Globus pallidus (tissue), 1 donor: Measurements from ENCODE around the gene MNX1.

Source experiments
- DNase-seq: peaks from one replicate; pipeline ENCODE4 v3.0.0-alpha.2; 2015; ENCODE audit warnings: low spot score

MNX1 gene

DNA sequence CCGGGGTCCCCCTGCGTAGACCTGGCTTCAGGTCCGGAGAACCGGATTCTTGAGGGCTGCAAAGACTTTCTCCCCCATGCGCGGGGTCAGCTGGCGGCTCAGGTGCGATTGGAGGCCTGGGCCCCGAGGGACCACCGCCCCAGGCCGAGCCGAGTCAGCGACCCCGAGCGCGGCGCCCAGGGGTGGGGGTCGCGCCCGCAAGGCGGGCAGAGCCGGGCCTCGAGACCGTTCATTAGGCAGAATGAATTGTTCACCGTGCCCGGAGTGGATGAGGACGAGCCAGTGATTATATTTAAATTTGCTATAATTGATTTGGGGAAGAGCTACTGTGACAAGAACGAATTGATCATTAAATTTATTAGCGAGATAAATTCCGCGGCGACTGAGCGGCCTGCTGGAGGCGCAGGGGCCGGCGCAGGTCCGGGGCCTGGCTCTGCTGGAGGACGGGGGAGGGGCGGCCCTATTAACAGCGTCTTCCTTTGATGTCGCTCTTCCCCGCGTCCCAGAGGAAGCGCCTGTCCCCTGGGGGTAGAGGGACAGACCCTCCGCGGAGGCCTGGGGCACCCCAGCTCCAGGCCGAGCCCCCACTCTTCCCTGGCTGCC, 7.5 kb downstream of the MNX1 start:
- no peak for DNase-seq

- no peak for DNase-seq
Observed at GRCh38 chr7:157001920-157002818, 8.3 kb downstream of the MNX1 start.

DNA sequence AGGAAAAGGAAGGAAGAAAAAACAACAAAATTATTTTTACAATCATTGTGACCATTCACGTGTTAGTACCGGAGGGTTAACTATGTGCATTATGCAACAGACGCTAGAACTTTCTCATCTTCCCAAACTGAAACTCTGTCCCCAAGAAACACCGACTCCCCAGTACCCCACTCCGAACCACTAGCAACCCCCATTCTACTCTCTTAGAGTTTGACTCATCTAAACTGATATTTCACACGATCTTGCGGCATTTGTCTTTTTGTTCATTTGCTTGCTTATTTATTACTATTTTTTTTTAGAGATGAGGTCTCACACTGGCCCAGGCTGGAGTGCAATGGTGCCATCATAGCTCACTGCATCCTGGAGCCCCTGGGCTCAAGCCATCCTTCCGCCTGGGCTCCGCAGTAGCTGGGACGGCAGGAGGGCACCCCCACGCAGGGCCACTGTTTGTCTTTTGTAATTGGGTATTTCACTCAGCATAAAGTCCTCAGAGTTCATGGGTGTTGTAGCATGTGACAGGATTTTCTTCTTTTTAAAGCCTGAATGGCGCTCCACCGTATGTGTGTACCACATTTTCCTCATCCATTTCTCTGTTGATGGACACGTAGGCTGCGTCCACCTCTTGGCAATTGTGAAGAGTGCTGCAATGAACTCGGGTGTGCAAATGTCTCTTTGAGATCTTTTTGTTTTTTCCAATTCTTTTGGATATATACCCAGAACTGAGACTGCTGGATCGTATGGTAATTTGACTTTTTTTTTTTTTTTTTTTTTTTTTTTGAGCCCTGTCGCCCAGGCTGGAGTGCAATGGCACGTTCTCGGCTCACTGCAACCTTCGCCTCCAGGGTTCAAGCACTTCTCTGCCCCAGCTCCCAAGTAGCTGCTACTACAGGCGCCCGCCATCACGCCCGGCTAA, 9.5 kb downstream of the MNX1 start:
- no peak for DNase-seq

DNA sequence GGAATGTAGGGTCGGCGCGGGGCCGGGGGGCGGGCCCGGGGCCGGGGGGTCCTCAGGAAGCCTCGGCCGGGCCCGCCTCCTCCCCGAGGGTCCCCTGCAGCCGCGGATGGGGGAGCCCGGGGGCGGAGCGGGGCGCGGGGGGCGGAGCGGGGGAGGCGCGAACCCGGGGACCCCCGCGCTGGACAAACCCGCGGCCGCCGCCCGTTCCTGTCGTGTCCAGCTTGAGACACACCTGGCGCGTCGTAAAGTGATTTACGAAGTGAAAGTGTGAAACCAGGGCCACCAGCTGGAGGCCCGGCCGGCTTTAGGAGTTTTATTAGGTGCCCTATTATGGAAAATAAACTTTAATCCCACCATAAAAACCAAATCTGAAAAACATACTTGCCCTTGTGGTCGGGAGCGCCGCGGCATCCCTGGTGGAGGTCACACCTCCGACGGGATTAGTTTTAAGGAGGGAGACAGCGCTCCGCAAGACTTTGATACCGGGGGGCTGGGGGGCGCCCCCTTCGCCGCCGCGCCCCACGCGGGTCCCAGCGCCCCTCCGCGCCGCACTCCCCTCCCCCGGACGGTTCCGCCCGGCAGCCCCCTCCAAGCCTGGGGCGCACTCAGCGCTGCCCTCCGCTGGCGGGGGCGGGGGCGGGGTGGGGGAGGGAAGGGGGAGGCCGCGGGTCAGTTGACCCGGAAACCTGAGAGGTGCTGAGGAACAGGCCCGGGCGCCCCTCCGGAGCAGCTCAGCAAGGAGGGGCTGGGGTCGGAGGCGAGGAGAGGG, 10.3 kb downstream of the MNX1 start:
- no peak for DNase-seq

DNA sequence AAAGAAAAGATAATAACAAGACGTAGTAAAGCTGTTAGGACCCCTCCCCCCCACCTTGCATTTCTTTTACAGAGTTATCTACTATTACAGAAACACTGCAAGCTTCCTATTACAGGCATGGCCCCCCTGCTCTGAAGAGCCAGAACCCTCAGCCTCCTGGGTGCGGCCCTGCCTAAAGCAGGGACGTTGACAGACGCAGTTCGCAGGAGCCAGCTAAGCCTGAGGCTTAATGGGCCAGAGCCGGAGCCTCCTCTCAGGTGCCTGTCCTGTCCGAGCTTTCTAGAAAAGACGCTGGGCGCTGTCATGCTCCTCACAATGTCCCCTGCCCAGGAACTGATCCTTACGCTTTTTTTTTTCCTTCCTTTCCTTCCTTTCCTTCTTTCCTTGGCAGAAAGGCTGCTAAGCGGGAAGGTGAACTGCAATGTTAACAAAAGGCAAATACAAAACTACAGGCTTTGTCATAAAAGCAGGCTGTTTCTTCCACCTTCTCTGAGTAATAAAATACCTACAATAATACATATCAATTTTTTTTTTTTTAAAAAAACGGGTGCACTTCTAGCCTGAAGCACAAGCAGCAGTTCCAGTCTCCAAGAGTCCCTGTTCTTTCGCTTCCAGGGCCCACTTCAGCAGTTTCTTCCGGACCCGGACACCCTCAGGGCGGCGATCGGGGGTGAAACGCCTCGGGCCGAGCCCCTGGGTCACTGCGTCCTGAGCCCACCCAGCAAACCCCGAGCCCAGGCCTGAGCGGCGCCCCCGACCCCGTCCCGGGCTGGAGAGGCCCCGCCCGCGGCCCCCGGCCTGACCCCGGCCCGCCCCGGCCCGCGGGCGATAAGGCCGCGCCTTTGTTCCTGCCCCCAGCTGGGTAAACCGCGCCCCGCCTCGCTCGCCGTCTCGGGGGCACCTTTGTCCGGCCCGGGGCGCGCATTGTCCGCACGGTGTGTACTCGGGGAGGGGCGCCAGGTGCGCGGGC, 11.2 kb downstream of the MNX1 start:
- no peak for DNase-seq

DNA sequence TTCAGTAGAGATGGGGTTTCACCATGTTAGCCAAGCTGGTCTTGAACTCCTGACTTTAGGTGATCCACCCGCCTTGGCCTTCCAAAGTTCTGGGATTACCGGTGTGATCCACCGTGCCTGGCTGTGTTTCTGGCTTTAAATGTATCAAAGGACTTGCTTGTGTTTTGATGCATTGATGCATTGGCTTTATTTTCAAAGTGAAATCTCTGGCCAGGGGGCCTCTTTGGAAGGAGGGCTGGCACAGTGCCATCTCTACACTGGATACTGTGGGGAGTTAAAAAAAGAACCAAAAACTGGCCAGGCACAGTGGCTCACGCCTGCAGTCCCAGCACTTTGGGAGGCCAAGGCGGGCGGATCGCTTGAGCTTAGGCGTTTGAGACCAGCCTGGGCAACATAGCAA, 16.0 kb downstream of the MNX1 start:
- no peak for DNase-seq

DNA sequence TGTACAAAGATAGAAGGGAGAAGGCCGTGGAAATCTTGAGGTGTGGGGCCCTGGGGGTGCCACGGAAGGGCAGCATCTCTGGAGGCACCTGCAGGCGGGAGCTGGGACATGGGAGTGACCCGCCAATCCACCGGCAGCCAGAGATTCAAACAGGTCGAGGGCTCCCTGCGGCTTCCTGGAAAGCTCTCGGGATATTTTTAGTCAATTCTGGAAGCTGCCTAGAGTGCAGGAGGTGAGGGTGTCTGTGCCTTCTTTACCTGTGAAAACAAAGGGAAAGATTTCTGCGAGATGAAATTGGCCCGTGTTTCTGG, 16.6 kb downstream of the MNX1 start:
- no peak for DNase-seq

GRCh38 chr7:156993021-156993924, 17.2 kb downstream of the MNX1 start:
- no peak for DNase-seq

GRCh38 chr7:156989766-156990535, 20.5 kb downstream of the MNX1 start:
- DNase-seq = no peak

DNA sequence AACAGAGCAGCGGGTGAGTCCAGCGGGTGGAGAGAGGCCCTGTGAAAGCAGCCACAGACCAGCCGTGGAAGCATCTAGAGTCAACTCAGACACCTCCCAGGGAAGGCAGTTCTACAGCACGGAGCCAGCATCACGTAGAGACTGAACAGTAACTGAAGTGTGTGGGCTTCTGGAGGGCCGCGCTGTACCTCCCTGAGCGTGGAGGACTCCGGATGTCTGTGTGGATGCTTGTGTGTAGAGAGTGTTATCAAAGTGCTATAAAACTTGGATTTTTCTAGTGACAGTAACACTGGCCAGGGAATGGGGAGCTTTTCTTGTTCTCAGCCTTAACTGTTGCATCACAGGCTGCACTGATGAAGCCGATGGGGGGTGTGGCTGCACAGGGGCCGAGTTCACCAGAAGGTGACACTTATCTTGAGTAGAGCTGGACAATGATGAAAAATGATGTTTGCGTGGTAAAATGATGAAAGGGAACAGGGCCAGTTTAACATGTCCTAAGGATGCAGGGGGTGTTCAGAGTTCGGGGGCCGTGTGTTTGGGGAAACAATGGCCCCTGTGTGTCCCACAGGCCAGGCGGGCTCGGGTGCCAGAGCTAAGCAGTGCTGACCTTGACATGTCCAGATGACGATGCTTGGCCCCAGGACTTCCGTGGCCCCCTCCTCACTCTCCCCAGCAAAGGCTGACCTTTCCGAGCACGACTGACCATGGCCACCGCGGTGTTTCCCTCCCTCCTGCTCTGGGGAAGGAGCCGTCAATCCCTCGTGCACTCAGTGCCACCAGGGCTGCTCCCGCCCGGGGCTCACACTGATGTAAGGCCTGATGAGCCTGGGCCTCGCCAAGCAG, 21.9 kb downstream of the MNX1 start:
- no peak for DNase-seq

GRCh38 chr7:156986378-156986777, 24.1 kb downstream of the MNX1 start:
- no peak for DNase-seq

DNA sequence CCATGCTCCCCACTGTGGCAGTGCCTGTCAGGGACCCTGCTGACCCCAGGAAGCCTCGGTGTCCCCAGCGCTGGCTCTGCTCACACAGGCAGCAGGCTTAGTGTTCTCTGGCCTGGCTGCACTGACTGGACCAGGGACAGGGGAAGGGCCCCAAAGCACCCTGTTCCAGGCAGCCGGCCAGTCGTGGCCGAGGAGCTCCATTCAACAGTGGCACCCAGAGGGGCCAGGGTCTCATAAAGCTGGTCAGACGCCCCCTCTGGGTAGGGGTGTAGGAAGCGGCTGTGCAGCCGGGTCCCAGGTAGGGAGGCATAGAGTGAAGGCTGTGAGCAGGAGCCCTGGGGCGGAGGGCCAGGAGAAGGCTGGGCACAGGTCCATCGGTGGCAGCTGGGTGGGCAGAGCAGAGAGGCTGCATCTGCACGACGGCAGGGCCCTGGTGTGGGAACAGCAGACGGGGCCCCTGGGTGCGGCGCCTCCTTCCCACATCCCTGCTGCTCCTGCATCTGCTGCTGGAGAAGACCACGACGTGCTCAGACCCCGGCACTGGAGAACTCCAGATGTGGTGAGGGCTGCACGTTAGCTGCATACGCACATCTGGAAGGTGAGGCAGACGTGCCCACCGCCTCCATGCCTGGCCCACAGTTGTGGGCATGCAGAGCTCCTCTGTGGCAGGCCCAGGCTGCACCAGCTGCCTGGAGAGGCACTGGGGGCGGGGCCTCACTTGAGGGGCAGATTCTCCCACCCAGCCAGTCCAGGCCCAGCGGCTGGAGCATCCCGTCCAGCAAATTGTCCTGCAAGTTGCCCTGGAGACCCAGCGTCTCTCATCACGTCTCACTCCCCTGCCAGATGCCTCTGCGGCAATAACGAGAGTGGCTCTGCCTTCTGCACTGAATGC, 25.1 kb downstream of the MNX1 start:
- no peak for DNase-seq

DNA sequence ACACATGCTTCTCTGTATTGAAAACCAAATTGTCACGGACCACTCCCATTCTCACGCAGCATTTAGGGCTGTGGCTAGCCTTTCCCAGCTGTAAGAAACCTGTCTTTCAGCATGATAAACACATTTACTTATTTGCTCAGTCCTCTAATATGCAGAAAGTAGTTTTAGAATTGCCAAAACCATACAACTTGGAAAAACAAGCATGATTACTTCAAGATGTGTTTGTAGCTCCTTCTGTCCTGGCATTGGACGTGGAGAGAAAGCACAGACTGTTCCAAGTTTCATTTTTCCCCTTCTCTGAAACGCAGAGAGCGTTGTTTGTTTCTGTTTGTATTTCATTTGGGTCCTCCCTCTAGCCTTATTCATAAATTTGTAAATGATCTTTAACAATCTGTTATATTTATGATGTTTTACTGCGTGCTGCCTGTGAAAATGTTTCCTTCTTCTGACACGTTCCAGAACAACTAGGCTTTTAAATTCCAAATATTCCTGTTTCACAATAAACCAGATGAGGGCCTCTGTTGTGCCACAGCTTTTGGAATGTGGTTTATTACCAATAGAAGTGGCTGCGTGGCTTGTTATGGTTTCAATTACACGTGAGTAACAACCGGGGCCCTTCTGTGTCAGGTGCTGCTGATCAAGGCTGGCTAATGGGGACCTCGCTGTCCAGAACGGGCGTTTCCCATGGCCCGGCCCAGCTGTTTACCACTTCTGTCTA, 26.1 kb downstream of the MNX1 start:
- DNase-seq = no peak

DNA sequence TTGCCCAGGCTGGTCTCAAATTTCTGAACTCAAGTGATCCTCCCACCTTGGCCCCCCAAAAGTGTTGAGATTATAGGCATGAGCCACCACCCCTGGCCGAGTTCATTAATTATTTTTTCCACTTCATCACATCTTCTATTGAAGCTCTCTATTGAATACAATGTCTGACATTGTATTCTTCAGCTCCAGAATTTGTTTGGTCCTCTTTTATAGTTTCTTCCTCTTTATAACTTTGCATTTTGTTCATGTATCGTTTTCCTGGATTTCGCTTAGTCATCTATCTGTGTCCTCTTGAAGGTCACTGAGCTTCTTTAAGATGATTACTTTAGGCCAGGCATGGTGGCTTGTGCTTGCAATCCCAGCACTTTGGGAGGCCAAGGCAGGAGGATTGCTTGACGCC, 30.8 kb downstream of the MNX1 start:
- no peak for DNase-seq

DNA sequence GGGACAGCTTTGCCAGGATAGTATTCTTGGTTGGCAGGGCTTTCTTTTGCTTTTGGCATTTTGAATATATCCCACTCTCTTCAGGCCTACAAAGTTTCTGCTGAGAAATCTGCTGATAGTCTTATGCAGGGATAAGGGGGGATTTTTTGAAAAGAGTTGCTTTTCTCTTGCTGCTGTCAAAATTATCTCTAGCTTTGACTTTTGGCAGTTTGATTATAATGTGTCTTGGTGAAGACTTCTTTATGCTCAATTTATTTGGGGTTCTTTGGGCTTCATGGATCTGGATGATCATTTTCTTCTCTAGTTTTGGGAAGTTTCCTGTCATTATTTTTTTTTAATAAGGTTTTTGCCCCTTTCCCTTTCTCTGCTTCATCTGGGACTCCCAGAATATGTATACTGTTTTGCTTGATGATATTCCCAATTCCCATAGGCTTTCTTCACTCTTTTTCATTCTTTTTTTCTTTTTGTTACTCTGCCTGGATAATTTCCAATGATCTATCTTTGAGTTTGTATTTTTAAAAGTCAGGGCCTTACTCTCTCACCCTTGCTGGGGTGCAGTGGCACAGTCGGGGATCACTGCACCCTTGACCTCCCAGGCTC, 31.4 kb downstream of the MNX1 start:
- no peak for DNase-seq

DNA sequence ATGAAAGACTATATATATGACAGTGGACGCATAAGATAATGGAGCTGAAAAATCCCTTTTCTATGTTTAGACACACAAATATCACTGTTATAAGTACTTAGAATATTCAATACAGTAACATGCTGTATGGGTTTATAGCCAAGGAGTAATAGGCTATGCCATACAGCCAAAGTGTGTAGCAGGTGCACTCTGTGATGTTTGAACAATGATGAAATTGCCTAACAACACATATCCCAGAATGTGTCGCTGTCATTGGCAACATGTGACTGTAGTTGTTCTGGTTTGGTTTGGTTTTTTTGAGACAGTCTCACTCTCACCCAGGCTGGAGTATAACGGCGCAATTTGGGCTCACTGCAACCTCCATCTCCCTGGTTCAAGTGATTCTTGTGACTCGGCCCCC, 34.8 kb downstream of the MNX1 start:
- DNase-seq = no peak
